ENCODE results near the gene AFF2.

DNA sequence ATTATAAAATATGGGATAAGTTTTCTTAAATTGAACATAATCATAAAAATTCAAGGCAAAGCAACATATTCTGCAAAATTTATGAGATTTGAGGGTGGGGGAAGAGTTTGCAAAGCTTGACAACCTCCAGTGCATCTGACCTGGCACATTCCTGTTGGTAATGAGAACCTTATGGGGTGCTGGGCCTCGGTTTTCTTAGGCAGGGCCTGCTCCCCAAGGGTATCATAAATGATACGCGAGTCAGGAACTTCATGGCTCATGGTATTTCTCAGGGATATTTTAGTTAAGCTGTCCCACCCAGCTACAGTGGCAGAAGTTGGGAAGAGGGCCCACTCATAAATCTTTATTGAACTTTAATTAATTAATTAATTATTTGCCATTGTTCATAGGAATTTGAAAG is 13.2 kb downstream of the AFF2 start:
- TF ChIP-seq POLR2A (IDR thresholded peaks at IDR 0.05) (no peak), POLR2AphosphoS5 (IDR thresholded peaks at IDR 0.05) (no peak), CTCF (IDR thresholded peaks at IDR 0.05) (no peak), EP300 (IDR thresholded peaks at IDR 0.05) (no peak)

Measured in upper lobe of left lung (tissue), 4 donors.